Measurements from ENCODE around the gene EFHB.
"Not testable (repeated sequence)": the region's sequence is repeated elsewhere in the genome, so short reads cannot be mapped to it uniquely, and the experiment has no call there.

The EFHB gene

GRCh38 chr3:19920401-19921080, 13.5 kb downstream of the EFHB start:
- DNase-seq = no peak

- DNase-seq = no peak
Measured at GRCh38 chr3:19917167-19917566, 16.9 kb downstream of the EFHB start.

- no peak for DNase-seq
Measured at GRCh38 chr3:19911452-19911851, 22.6 kb downstream of the EFHB start.

- DNase-seq = no peak
Measured at GRCh38 chr3:19907523-19907922, 26.5 kb downstream of the EFHB start.

DNA sequence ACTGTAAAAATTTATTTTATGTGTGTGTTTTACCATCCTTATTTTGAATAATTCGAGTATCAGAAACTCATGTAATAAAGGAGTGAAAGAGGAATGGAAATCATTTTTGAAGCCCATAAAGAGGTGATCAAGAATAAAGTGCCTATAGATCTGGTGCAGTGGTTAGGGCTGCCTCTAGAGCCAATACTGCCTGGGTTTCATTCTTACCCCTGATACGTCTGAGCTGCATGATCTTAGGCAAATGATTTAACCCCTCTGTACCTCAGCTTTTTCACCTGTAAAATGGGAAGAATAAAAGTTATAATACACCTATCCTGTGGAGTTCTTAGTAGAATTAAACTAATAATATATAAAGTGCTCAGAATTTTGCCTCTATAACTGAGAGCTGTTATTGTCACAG, 30.4 kb downstream of the EFHB start:
- DNase-seq = no peak

GRCh38 chr3:19901918-19902317, 32.1 kb downstream of the EFHB start:
- no peak for DNase-seq

- no peak for DNase-seq
Measured at GRCh38 chr3:19901337-19901736, 32.7 kb downstream of the EFHB start.

DNA sequence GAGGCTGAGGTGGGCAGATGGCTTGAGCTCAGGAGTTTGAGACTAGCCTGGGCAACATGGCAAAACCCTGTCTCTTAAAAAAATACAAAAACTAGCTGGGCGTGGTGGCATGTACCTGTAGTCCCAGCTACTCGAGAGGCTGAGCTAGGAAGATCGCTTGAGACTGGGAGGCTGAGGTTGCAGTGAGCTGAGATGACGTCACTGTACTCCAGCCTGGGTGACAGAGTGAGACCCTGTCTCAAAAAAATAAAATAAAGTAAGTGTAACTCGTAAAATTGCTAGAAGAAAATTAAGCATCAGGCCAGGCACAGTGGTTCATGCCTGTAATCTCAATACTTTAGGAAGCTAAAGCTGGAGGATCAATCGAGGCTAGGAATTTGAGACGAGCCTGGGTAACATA, 34.2 kb downstream of the EFHB start:
- not testable (repeated sequence) for DNase-seq

- DNase-seq = no peak
Measured at GRCh38 chr3:19899264-19899663, 34.8 kb downstream of the EFHB start.

GRCh38 chr3:19898721-19899120, 35.3 kb downstream of the EFHB start:
- no peak for DNase-seq

GRCh38 chr3:19891740-19892139, 42.3 kb downstream of the EFHB start:
- no peak for DNase-seq

GRCh38 chr3:19888428-19889152, 45.4 kb downstream of the EFHB start:
- DNase-seq = no peak

GRCh38 chr3:19887122-19887521, 46.9 kb downstream of the EFHB start:
- DNase-seq = not testable (repeated sequence)

- DNase-seq = no peak
Measured at GRCh38 chr3:19886404-19886803, 47.6 kb downstream of the EFHB start.

- peak; percentile 44 for DNase-seq
Measured at GRCh38 chr3:19885468-19885867, 48.5 kb downstream of the EFHB start.

GRCh38 chr3:19881852-19882251, 52.2 kb downstream of the EFHB start:
- DNase-seq = no peak

GRCh38 chr3:19881036-19881435, 53.0 kb downstream of the EFHB start:
- no peak for DNase-seq

- DNase-seq = no peak
Measured at GRCh38 chr3:19877656-19878055, 56.4 kb downstream of the EFHB start.

DNA sequence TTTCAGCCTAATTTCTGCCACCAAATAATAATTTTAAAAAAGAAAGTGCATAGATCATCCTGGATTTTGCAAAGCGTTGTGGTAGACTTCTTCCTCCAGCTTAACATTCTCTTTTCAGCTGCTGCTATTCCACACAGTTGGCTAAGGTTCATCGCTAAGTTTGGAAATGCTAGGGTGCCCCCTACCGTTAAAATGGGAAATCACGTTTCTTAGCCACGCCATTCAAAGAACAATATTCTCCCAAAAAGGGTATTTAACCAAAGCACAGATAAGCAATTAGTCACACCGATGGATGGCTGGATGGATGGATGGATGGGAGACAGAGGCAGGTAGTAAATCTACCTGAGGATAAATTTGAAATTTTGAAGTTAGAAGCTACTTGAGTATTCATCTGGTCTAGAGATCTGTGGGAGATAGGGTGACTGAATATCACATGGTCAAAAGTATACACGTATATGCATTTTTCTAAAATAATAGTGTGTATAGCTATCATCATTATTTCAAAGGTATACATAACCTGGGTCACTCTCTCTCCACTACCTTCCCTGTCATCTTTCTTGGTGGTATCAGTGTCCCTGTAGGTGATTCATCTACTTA, 67.2 kb downstream of the EFHB start:
- DNase-seq = peak; percentile 44

- DNase-seq = not testable (repeated sequence)
Measured at GRCh38 chr3:19855318-19855717, 78.7 kb downstream of the EFHB start.

GRCh38 chr3:19846609-19847008, 87.4 kb downstream of the EFHB start:
- not testable (repeated sequence) for DNase-seq
